GM23338 (cell line): ENCODE measurements around the gene TRIM72. TPM values are rescaled to one million over a fixed set of nuclear protein-coding genes. Genes with fewer than 3 reads are reported as not detected.

Source experiments
- ATAC-seq: fragments of 200-7000 bp; cut with Tn5 transposase; 3 replicates; pipeline ENCODE4 v1.9.1; 2020
- DNase-seq: peaks from one replicate; pipeline ENCODE4 v3.0.0-alpha.2; 2015; ENCODE audit warnings: low spot score
- H2AFZ ChIP-seq: fragments of 200-600 bp; sonication (generic); 2 replicates; pipeline ENCODE4 v1.8.0; 2016; ENCODE audit warnings: antibody characterized with exemption, mild to moderate bottlenecking, moderate library complexity
- H3F3A ChIP-seq: fragments of 200-600 bp; sonication (generic); replicated peaks from 2 replicates; pipeline ENCODE4 v1.8.0; 2017; ENCODE audit warnings: antibody characterized with exemption, mixed run types, low read depth
- H3K27ac ChIP-seq: fragments of 200-600 bp; sonication (generic); 2 replicates; pipeline ENCODE4 v1.6.1; 2016; ENCODE audit warnings: low read depth
- H3K27me3 ChIP-seq: fragments of 200-600 bp; sonication (generic); 2 replicates; pipeline ENCODE4 v1.8.0; 2016; ENCODE audit warnings: mild to moderate bottlenecking, mixed run types, moderate library complexity; ENCODE audit not compliant: insufficient read depth
- H3K36me3 ChIP-seq: fragments of 200-600 bp; sonication (generic); 2 replicates; pipeline ENCODE4 v1.8.0; 2016; ENCODE audit warnings: mild to moderate bottlenecking; ENCODE audit not compliant: insufficient read depth
- H3K4me1 ChIP-seq: fragments of 200-600 bp; sonication (generic); 2 replicates; pipeline ENCODE4 v1.8.0; 2016; ENCODE audit warnings: mild to moderate bottlenecking, moderate library complexity; ENCODE audit not compliant: insufficient read depth
- H3K4me2 ChIP-seq: fragments of 200-600 bp; sonication (generic); 2 replicates; pipeline ENCODE4 v1.7.1; 2017; ENCODE audit warnings: mixed run types
- H3K4me3 ChIP-seq: fragments of 200-600 bp; sonication (generic); 2 replicates; pipeline ENCODE4 v1.6.1; 2016; ENCODE audit warnings: mixed run types
- H3K79me2 ChIP-seq: fragments of 200-600 bp; sonication (generic); replicated peaks from 2 replicates; pipeline ENCODE4 v1.8.0; 2017; ENCODE audit warnings: mild to moderate bottlenecking; ENCODE audit not compliant: insufficient read depth
- H3K9me2 ChIP-seq: fragments of 200-600 bp; sonication (generic); 2 replicates; pipeline ENCODE4 v1.8.0; 2017; ENCODE audit not compliant: insufficient read depth
- H4K20me1 ChIP-seq: fragments of 200-600 bp; sonication (generic); replicated peaks from 2 replicates; pipeline ENCODE4 v1.8.0; 2017; ENCODE audit warnings: mild to moderate bottlenecking; ENCODE audit not compliant: insufficient read depth
- H3K27ac Mint-ChIP-seq: 2 replicates; pipeline ENCODE4 v1.8.0; 2020; ENCODE audit warnings: inconsistent platforms, mild to moderate bottlenecking, moderate library complexity, mixed read lengths
- H3K27me3 Mint-ChIP-seq: 3 replicates; pipeline ENCODE4 v1.8.0; 2022; ENCODE audit warnings: low read depth, mild to moderate bottlenecking, moderate library complexity, mixed read lengths, inconsistent platforms; ENCODE audit not compliant: insufficient read depth, poor library complexity
- H3K36me3 Mint-ChIP-seq: 3 replicates; pipeline ENCODE4 v1.8.0; 2021; ENCODE audit warnings: low read depth, mild to moderate bottlenecking, inconsistent platforms, moderate library complexity, mixed read lengths
- H3K4me1 Mint-ChIP-seq: 3 replicates; pipeline ENCODE4 v1.8.0; 2020; ENCODE audit warnings: mild to moderate bottlenecking, inconsistent platforms, mixed read lengths
- H3K4me3 Mint-ChIP-seq: 3 replicates; pipeline ENCODE4 v1.8.0; 2021; ENCODE audit warnings: moderate library complexity, mild to moderate bottlenecking, inconsistent platforms, mixed read lengths
- H3K9me3 Mint-ChIP-seq: 3 replicates; pipeline ENCODE4 v1.8.0; 2020; ENCODE audit warnings: moderate library complexity, mild to moderate bottlenecking, inconsistent platforms, mixed read lengths
- EZH2 ChIP-seq: fragments of 200-600 bp; sonication (generic); IDR thresholded peaks from one replicate; pipeline ENCODE4 v1.8.0; 2017; ENCODE audit warnings: antibody characterized with exemption, mild to moderate bottlenecking, low read depth; ENCODE audit not compliant: unreplicated experiment
- EZH2phosphoT487 ChIP-seq: fragments of 200-600 bp; sonication (generic); IDR thresholded peaks from one replicate; pipeline ENCODE4 v1.8.1; 2018; ENCODE audit warnings: antibody characterized with exemption; ENCODE audit not compliant: unreplicated experiment
- POLR2AphosphoS5 ChIP-seq: IDR thresholded peaks from 2 replicates; pipeline ENCODE4 v1.6.1; 2016; ENCODE audit warnings: antibody characterized with exemption, low read depth
- STAT1 ChIP-seq: IDR thresholded peaks from one replicate; pipeline ENCODE4 v1.6.1; 2016; ENCODE audit warnings: antibody characterized with exemption; ENCODE audit not compliant: unreplicated experiment
- ZNF114 ChIP-seq: fragments of 250-450 bp; sonication (Bioruptor Pico); IDR thresholded peaks from 2 replicates; pipeline ENCODE4 v1.5.0; 2020; ENCODE audit warnings: mild to moderate bottlenecking, moderate library complexity
- ZNF331 ChIP-seq: fragments of 250-450 bp; sonication (Bioruptor Pico); IDR thresholded peaks from 2 replicates; pipeline ENCODE4 v1.5.0; 2020; ENCODE audit warnings: low read depth, mild to moderate bottlenecking, moderate library complexity
- polyA plus RNA-seq: library from polyadenylated mRNA; unstranded; fragments of >200 nt; fragmentation: Nextera tagmentation; extraction: Ambion mirVana; gene quantifications from 2 replicates; pipeline ENCODE4 v1.2.1, GENCODE V29; 2016
- total RNA-seq: library from RNA; depleted of rRNA; stranded (reverse); fragments of >200 nt; shearing (Covaris generic); gene quantifications from 2 replicates; pipeline ENCODE4 v1.2.3, GENCODE V29; 2014
- TF ChIP-seq, protein P1 (sequence below): IDR thresholded peaks from one replicate; pipeline ENCODE4 v1.6.1; 2018; ENCODE audit warnings: antibody characterized with exemption; ENCODE audit not compliant: unreplicated experiment
- TF ChIP-seq, protein P2 (sequence below): IDR thresholded peaks from 2 replicates; pipeline ENCODE4 v1.6.1; 2016; ENCODE audit warnings: antibody characterized with exemption

Gene TRIM72
- total and polyA plus RNA-seq, 2 experiments from 2014 or later: 0.81 to 1.3 TPM

DNA sequence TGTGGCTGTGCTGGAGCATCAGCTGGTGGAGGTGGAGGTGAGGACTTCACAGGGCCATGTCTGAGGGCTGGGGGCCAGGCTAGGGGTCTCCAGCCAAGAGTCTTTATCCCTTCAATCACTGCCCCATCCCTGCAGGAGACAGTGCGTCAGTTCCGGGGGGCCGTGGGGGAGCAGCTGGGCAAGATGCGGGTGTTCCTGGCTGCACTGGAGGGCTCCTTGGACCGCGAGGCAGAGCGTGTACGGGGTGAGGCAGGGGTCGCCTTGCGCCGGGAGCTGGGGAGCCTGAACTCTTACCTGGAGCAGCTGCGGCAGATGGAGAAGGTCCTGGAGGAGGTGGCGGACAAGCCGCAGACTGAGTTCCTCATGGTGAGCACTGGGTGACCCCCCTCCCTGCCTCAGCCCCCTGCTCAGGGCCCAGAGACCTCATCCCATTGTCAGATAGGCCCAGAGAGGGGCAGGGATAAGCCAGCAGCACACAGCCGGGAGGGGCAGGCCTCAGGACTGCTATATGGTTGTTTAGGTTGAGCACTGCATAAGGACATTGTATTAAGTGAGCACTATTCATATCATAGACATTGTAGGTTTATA, 5.3 kb downstream of the TRIM72 start (continued):
- TF ChIP-seq, protein P1, sequence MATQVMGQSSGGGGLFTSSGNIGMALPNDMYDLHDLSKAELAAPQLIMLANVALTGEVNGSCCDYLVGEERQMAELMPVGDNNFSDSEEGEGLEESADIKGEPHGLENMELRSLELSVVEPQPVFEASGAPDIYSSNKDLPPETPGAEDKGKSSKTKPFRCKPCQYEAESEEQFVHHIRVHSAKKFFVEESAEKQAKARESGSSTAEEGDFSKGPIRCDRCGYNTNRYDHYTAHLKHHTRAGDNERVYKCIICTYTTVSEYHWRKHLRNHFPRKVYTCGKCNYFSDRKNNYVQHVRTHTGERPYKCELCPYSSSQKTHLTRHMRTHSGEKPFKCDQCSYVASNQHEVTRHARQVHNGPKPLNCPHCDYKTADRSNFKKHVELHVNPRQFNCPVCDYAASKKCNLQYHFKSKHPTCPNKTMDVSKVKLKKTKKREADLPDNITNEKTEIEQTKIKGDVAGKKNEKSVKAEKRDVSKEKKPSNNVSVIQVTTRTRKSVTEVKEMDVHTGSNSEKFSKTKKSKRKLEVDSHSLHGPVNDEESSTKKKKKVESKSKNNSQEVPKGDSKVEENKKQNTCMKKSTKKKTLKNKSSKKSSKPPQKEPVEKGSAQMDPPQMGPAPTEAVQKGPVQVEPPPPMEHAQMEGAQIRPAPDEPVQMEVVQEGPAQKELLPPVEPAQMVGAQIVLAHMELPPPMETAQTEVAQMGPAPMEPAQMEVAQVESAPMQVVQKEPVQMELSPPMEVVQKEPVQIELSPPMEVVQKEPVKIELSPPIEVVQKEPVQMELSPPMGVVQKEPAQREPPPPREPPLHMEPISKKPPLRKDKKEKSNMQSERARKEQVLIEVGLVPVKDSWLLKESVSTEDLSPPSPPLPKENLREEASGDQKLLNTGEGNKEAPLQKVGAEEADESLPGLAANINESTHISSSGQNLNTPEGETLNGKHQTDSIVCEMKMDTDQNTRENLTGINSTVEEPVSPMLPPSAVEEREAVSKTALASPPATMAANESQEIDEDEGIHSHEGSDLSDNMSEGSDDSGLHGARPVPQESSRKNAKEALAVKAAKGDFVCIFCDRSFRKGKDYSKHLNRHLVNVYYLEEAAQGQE: no peak
- TF ChIP-seq EZH2phosphoT487 (no peak), STAT1 (no peak)

DNA sequence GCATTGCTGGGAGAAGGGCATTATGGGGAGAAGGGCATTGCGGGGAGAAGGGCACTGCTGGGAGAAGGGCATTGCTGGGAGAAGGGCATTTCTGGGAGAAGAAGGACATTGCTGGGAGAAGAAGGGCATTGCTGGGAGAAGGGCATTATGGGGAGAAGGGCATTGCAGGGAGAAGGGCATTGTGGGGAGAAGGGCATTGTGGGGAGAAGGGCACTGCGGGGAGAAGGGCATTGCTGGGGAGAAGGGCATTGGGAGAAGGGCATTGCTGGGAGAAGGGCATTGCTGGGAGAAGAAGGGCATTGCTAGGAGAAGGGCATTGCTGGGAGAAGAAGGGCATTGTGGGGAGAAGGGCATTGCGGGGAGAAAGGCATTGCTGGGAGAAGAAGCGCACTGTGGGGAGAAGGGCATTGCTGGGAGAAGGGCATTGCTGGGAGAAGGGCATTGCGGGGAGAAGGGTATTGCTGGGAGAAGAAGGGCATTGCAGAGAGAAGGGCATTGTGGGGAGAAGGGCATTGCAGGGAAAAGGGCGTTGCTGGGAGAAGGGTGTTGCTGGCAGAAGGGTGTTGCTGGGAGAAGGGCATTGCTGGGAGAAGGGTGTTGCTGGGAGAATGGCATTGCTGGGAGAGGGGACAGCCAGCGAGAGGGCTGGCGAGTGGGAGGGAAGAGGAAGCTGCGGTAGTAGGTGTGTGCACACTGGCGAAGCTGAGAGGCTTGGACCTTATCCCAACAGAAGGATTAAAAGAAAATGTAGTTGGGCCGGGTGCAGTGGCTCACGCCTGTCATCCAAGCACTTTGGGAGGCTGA, 7.6 kb downstream of the TRIM72 start:
- H2AFZ ChIP-seq: no peak overlapping the region
- H3K27ac Mint-ChIP-seq: no peak overlapping the region
- H3K79me2 ChIP-seq: no peaks in the 10 kb centered on the region
- H4K20me1 ChIP-seq: no peaks in the 10 kb centered on the region
- TF ChIP-seq POLR2AphosphoS5 (peak; percentile 40; the same call in 1 of the 2 replicates), ZNF114 (no peak), STAT1 (no peak), ZNF331 (no peak), EZH2 (no peak)
- TF ChIP-seq, protein P2, sequence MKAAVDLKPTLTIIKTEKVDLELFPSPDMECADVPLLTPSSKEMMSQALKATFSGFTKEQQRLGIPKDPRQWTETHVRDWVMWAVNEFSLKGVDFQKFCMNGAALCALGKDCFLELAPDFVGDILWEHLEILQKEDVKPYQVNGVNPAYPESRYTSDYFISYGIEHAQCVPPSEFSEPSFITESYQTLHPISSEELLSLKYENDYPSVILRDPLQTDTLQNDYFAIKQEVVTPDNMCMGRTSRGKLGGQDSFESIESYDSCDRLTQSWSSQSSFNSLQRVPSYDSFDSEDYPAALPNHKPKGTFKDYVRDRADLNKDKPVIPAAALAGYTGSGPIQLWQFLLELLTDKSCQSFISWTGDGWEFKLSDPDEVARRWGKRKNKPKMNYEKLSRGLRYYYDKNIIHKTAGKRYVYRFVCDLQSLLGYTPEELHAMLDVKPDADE: no peak
- no peak overlapping the region for H3K4me3 Mint-ChIP-seq
- peaks cover 17% of the 10 kb centered on the region for H3K27me3 ChIP-seq
- H3K4me1 Mint-ChIP-seq: peaks cover 7% of the 10 kb centered on the region; the same call in 2 of the 3 replicates
- H3K27ac ChIP-seq: no peak overlapping the region
- no peak overlapping the region for H3K4me2 ChIP-seq
- ATAC-seq: no peak
- H3K9me2 ChIP-seq: no peaks in the 10 kb centered on the region
- H3K9me3 Mint-ChIP-seq: no peaks in the 10 kb centered on the region; the same call in 2 of the 3 replicates
- peaks cover 26% of the 10 kb centered on the region for H3K27me3 Mint-ChIP-seq
- peaks cover 4% of the 10 kb centered on the region; the same call in 1 of the 2 replicates for H3K4me1 ChIP-seq
- no peaks in the 10 kb centered on the region for H3F3A ChIP-seq
- no peaks in the 10 kb centered on the region for H3K36me3 ChIP-seq
- no peaks in the 10 kb centered on the region for H3K36me3 Mint-ChIP-seq
- H3K4me3 ChIP-seq: no peak overlapping the region
- DNase-seq: no peak
